Activated naive CD4-positive, alpha-beta T cell treated with anti-CD3 and anti-CD28 coated beads, Interleukin-2, amount 50 U/mL, for 24 hours (primary cell): ENCODE data around the gene TCEANC2.

Source experiments
- H3K27ac Mint-ChIP-seq: one replicate; pipeline ENCODE4 v1.8.0; 2021; ENCODE audit warnings: mild to moderate bottlenecking, mixed read lengths
- H3K27me3 Mint-ChIP-seq: one replicate; pipeline ENCODE4 v1.8.0; 2021; ENCODE audit warnings: mixed read lengths
- H3K36me3 Mint-ChIP-seq: one replicate; pipeline ENCODE4 v1.8.0; 2021; ENCODE audit warnings: mixed read lengths
- H3K4me1 Mint-ChIP-seq: one replicate; pipeline ENCODE4 v1.8.0; 2021; ENCODE audit warnings: mixed read lengths
- H3K4me3 Mint-ChIP-seq: one replicate; pipeline ENCODE4 v1.8.0; 2021; ENCODE audit warnings: mild to moderate bottlenecking, mixed read lengths
- H3K9me3 Mint-ChIP-seq: one replicate; pipeline ENCODE4 v1.8.0; 2021; ENCODE audit warnings: mixed read lengths

Gene TCEANC2

GRCh38 chr1:54114955-54115354, 61.5 kb downstream of the TCEANC2 start:
- H3K9me3 Mint-ChIP-seq, result no peaks in the 10 kb centered on the region
- no peaks in the 10 kb centered on the region for H3K36me3 Mint-ChIP-seq
- no peaks in the 10 kb centered on the region for H3K4me1 Mint-ChIP-seq
- no peaks in the 10 kb centered on the region for H3K27me3 Mint-ChIP-seq
- H3K27ac Mint-ChIP-seq, result no peak overlapping the region
- H3K4me3 Mint-ChIP-seq, result no peak overlapping the region

- H3K27ac Mint-ChIP-seq, result no peak overlapping the region
- no peaks in the 10 kb centered on the region for H3K9me3 Mint-ChIP-seq
- H3K4me1 Mint-ChIP-seq, result no peaks in the 10 kb centered on the region
- H3K4me3 Mint-ChIP-seq, result no peak overlapping the region
- H3K36me3 Mint-ChIP-seq, result no peaks in the 10 kb centered on the region
- no peaks in the 10 kb centered on the region for H3K27me3 Mint-ChIP-seq
These were observed 62.1 kb downstream of the TCEANC2 start for GRCh38 chr1:54115520-54115919.

DNA sequence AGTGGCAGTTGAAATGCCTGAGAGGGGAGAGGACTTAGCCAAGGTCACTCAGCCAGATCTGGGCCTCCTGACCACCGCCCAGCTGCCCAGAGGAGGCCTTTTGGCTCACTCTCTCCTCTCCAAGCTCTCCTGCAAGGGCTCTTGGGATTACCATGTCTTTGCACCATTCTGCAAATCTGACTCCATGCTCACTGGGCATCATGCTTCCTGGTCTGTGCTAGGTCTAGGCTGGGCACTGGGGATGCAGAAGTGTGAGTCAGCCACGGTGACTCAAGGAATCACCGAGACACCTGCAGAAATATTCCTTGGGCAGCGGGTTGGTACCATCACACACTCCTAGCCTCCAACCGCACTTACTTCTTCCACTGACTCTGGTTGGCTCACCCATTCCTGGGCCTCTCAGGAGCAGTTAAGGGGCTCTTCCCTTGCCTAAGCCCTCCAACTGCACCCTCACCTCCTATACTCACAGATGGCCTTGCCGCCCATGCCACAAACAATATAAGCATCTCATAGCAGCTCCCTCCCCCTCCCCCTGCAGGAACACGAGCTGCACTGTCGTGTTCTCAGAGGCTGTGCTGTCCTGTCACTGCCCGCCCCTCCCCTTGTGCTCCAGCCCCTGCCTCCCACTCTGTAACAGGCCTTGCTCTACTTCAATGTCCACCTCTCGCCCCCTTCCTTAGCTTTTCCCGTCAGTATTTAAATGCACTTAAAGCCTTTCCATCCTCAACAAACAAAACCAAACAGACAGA, 64.6 kb downstream of the TCEANC2 start:
- Mint-ChIP-seq H3K4me3 (no peak overlapping the region), H3K27ac (no peak overlapping the region), H3K36me3 (no peaks in the 10 kb centered on the region), H3K9me3 (no peaks in the 10 kb centered on the region), H3K27me3 (no peaks in the 10 kb centered on the region), H3K4me1 (peaks cover 5% of the 10 kb centered on the region)

GRCh38 chr1:54118704-54119103, 65.3 kb downstream of the TCEANC2 start:
- no peak overlapping the region for H3K27ac Mint-ChIP-seq
- no peaks in the 10 kb centered on the region for H3K27me3 Mint-ChIP-seq
- no peaks in the 10 kb centered on the region for H3K36me3 Mint-ChIP-seq
- H3K4me1 Mint-ChIP-seq, result peaks cover 5% of the 10 kb centered on the region
- H3K9me3 Mint-ChIP-seq, result no peaks in the 10 kb centered on the region
- H3K4me3 Mint-ChIP-seq, result no peak overlapping the region

DNA sequence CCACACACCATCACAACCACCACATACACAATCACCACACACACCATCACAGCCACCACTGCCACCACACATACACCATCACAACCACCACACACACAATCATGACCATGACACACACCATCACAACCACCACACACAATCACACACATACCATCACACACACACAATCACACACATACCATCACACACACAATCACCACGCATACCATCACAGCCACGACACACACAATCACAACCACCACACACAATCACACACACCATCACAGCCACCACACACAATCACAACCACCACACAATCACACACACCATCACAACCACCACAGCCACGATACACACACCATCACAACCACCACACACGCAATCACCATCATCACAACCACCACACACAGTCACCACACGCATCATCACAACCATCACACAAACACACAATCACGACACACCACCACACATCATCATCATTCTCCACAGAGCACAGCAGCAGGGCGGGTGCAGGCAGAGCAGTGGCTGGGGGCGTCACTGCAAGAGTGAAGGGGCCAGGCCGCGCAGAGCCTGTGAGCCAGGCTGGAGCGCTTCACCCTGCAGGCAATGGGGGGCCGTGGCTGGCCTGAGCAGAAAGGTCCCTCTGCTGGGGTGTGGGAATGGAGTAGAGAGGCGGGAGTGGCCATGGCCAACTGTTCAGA, 66.8 kb downstream of the TCEANC2 start:
- H3K36me3 Mint-ChIP-seq, result no peaks in the 10 kb centered on the region
- no peak overlapping the region for H3K27ac Mint-ChIP-seq
- no peak overlapping the region for H3K4me3 Mint-ChIP-seq
- H3K9me3 Mint-ChIP-seq, result no peaks in the 10 kb centered on the region
- peaks cover 5% of the 10 kb centered on the region for H3K4me1 Mint-ChIP-seq
- no peaks in the 10 kb centered on the region for H3K27me3 Mint-ChIP-seq

DNA sequence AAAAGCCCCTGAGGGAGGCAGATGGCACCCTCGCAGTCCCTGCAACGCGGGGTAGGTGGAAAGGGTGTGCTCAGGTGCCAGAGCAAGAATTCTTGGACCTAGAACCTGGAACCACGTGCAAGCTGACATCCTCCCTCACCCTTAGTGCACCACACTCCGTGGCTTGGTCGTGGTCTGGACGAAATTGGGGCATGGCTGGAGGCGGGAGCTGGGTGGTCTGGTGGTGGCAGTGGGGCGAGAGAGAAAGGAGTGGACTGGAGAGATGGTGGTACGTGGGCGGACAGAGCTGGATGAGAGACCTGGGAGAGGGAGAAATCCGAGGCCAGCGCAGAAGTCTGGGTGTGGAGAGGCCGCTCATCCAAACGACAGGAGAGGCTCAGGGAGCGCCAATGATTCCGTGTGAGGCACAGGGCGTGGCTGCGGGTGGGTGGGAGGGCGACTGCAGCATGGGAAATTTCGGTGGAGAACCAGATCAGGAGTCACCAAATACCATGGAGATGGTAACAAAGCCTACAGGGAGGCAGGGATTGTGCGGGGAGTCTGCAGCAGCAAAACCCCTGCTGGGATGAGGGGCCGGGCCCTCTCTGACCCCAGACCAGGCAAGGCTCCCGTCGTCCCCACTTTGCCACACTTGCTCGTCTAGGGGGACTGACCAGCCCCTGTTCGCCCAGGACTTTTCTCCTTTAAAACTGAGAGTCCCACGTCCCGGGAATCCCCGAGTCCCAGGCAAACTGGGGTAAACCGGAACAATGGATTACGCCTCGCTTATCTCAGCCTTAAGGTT, 67.5 kb downstream of the TCEANC2 start:
- H3K9me3 Mint-ChIP-seq, result no peaks in the 10 kb centered on the region
- H3K4me3 Mint-ChIP-seq, result no peak overlapping the region
- no peaks in the 10 kb centered on the region for H3K27me3 Mint-ChIP-seq
- peaks cover 5% of the 10 kb centered on the region for H3K4me1 Mint-ChIP-seq
- no peaks in the 10 kb centered on the region for H3K36me3 Mint-ChIP-seq
- H3K27ac Mint-ChIP-seq, result peak overlapping the region; percentile 59

- Mint-ChIP-seq H3K9me3 (no peaks in the 10 kb centered on the region), H3K27me3 (no peaks in the 10 kb centered on the region), H3K36me3 (no peaks in the 10 kb centered on the region), H3K27ac (peak overlapping the region; percentile 59), H3K4me3 (peak overlapping the region; percentile 73), H3K4me1 (peaks cover 5% of the 10 kb centered on the region)
These were observed 68.2 kb downstream of the TCEANC2 start for GRCh38 chr1:54121482-54122134.

DNA sequence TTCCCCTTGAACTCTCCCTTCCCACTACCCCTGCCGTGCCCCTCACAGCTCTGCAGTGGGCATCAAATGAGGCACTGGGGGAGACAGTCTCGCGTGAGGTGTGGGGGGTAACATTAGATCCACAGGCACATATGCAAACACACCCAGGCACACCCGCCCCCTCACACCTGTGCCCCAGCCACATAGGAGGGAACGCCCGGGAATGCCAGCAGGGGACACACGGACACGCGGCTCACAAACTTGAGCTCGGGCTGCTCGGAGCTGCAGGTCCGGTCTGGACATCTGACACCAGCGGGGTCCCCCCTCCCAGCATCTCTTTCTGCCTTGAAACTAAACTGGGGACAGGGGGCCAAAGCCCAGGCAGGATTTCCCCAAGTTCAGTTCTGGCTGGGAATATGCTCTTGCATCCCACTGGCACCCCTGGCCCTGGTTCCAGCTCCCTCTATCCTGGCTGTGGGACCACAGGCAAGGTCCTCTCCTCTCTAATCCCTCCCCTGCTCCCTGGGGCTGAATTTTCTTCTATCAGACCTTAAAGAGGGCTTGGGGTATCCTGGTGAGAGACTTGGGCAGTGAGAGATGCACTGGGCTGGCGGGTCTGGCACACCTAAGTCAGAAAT, 68.8 kb downstream of the TCEANC2 start:
- peak overlapping the region; percentile 23 for H3K4me3 Mint-ChIP-seq
- H3K36me3 Mint-ChIP-seq, result no peaks in the 10 kb centered on the region
- peaks cover 5% of the 10 kb centered on the region for H3K4me1 Mint-ChIP-seq
- peak overlapping the region; percentile 8 for H3K27ac Mint-ChIP-seq
- H3K27me3 Mint-ChIP-seq, result no peaks in the 10 kb centered on the region
- no peaks in the 10 kb centered on the region for H3K9me3 Mint-ChIP-seq

DNA sequence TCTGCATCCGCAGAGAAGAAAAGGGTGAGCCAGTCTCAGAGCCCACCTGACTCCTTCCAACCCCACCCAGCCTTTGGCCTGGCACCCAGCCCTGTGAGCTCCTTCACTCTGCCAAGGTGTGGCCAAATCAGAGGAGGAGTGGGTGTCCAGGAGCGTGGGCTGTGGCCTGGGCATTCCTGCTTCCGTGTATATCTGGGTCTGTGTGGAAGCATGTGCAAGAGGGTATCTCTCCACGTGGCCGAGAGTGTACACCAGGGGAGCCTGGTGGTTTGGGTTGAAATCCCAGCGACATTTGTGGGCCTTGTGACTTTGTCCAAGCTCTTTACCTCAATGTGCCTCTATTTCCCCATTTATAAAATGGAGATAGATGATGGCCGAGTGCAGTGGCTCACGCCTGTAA, 69.6 kb downstream of the TCEANC2 start:
- H3K27ac Mint-ChIP-seq, result no peak overlapping the region
- H3K9me3 Mint-ChIP-seq, result no peaks in the 10 kb centered on the region
- peaks cover 5% of the 10 kb centered on the region for H3K4me1 Mint-ChIP-seq
- H3K27me3 Mint-ChIP-seq, result no peaks in the 10 kb centered on the region
- H3K36me3 Mint-ChIP-seq, result no peaks in the 10 kb centered on the region
- H3K4me3 Mint-ChIP-seq, result no peak overlapping the region

GRCh38 chr1:54124472-54124871, 71.1 kb downstream of the TCEANC2 start:
- H3K27me3 Mint-ChIP-seq, result no peaks in the 10 kb centered on the region

DNA sequence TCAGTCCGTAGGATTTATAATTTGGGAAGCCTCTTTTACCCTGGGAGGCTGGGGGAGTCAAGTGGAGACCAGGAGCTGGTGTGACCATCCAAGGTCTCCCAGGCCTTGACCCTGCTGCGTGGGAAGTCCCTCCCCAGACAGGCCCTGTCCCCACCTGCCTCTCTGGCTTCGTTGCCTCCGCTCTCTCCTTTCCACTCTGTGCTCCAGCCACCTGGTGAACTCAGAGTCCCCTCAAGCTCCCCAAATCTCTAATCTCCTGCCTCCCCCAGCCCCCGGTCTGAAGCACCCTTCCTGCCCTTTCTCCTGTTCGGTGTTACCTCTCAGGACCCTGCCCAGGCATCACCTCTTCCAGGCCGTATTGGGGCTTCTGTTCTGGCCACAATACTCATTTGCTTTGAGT, 71.5 kb downstream of the TCEANC2 start:
- no peak overlapping the region for H3K4me3 Mint-ChIP-seq
- peaks cover 5% of the 10 kb centered on the region for H3K4me1 Mint-ChIP-seq
- no peak overlapping the region for H3K27ac Mint-ChIP-seq
- H3K27me3 Mint-ChIP-seq, result no peaks in the 10 kb centered on the region
- H3K9me3 Mint-ChIP-seq, result no peaks in the 10 kb centered on the region
- no peaks in the 10 kb centered on the region for H3K36me3 Mint-ChIP-seq

More at GRCh38 chr1:54124472-54124871, 71.1 kb downstream of the TCEANC2 start:
- H3K4me3 Mint-ChIP-seq, result no peak overlapping the region
- H3K27ac Mint-ChIP-seq, result no peak overlapping the region
- H3K36me3 Mint-ChIP-seq, result no peaks in the 10 kb centered on the region
- no peaks in the 10 kb centered on the region for H3K9me3 Mint-ChIP-seq
- H3K4me1 Mint-ChIP-seq, result peaks cover 5% of the 10 kb centered on the region

DNA sequence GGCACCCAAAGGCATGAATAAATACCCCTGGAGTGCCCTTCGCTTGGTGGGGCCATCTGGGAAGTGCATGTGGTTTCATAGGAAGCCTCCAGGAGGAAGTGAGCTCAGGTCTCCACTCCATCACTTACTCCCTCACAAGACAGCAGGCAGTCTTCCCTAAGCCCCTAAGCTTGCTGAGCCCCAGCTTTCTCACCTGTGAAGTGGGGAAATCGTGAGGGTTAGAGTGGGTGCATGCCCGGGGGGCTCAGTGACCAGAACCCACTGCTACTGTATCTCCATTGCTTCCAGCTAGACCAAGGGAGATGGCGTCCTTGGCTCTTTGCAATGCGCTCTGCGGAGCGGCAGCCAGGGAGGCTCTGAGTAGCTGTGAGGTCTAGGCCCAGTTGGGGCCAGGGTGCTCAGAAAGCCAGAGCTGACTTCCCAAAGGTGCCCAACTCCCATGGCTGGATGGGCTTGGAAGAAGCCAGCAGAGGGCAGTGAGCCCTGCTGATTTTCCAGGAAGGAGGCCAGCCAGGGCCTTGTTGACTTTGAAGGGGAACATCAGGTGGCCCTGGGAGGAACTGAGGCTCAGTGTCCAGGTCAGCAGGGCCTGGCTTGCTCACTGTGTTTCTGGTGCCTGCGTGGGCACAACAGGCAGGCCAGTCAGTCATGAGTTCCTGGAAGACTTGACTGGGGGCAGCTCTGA, 72.1 kb downstream of the TCEANC2 start:
- H3K4me1 Mint-ChIP-seq, result peaks cover 5% of the 10 kb centered on the region
- no peak overlapping the region for H3K27ac Mint-ChIP-seq
- no peak overlapping the region for H3K4me3 Mint-ChIP-seq
- no peaks in the 10 kb centered on the region for H3K27me3 Mint-ChIP-seq
- H3K36me3 Mint-ChIP-seq, result no peaks in the 10 kb centered on the region
- H3K9me3 Mint-ChIP-seq, result no peaks in the 10 kb centered on the region

- H3K9me3 Mint-ChIP-seq, result no peaks in the 10 kb centered on the region
- H3K36me3 Mint-ChIP-seq, result no peaks in the 10 kb centered on the region
- peaks cover 4% of the 10 kb centered on the region for H3K4me1 Mint-ChIP-seq
- no peak overlapping the region for H3K4me3 Mint-ChIP-seq
- H3K27ac Mint-ChIP-seq, result no peak overlapping the region
- H3K27me3 Mint-ChIP-seq, result no peaks in the 10 kb centered on the region
These were observed 72.9 kb downstream of the TCEANC2 start for GRCh38 chr1:54126271-54126815.

- H3K4me1 Mint-ChIP-seq, result no peaks in the 10 kb centered on the region
These were observed 74.3 kb downstream of the TCEANC2 start for GRCh38 chr1:54127594-54128300.

More at GRCh38 chr1:54127594-54128300, 74.3 kb downstream of the TCEANC2 start:
- Mint-ChIP-seq H3K27ac (no peak overlapping the region), H3K9me3 (no peaks in the 10 kb centered on the region), H3K36me3 (no peaks in the 10 kb centered on the region), H3K4me3 (no peak overlapping the region), H3K27me3 (no peaks in the 10 kb centered on the region)
